HEK293 (cell line): ENCODE results near the gene TSHZ3.

ENCODE experiments used
- KLF7 ChIP-seq: fragments of 450-650 bp; formaldehyde crosslinking; IDR thresholded peaks from 2 replicates; pipeline ENCODE4 v1.5.1; 2016; ENCODE audit warnings: missing biosample characterization, missing genetic modification characterization, borderline replicate concordance
- KLF8 ChIP-seq: fragments of 450-650 bp; formaldehyde crosslinking; IDR thresholded peaks from 2 replicates; pipeline ENCODE4 v1.5.1; 2016; ENCODE audit warnings: missing biosample characterization, missing genetic modification characterization
- ZNF23 ChIP-seq: fragments of 450-650 bp; formaldehyde crosslinking; IDR thresholded peaks from 2 replicates; pipeline ENCODE4 v1.5.1; 2016; ENCODE audit warnings: missing biosample characterization, missing genetic modification characterization, borderline replicate concordance
- ZNF354C ChIP-seq: fragments of 450-650 bp; formaldehyde crosslinking; IDR thresholded peaks from 2 replicates; pipeline ENCODE4 v1.5.1; 2016; ENCODE audit warnings: missing biosample characterization, missing genetic modification characterization, low read depth, borderline replicate concordance
- TF ChIP-seq, protein P1 (sequence below): fragments of 450-650 bp; formaldehyde crosslinking; IDR thresholded peaks from 2 replicates; pipeline ENCODE4 v1.5.1; 2016; ENCODE audit warnings: missing biosample characterization, missing genetic modification characterization
- TF ChIP-seq, protein P2 (sequence below): fragments of 450-650 bp; formaldehyde crosslinking; IDR thresholded peaks from 2 replicates; pipeline ENCODE4 v1.5.1; 2016; ENCODE audit warnings: missing biosample characterization, missing genetic modification characterization
- TF ChIP-seq, protein P3 (sequence below): fragments of 450-650 bp; formaldehyde crosslinking; IDR thresholded peaks from 2 replicates; pipeline ENCODE4 v1.5.1; 2016; ENCODE audit warnings: missing biosample characterization, missing genetic modification characterization, low read depth
- TF ChIP-seq, protein P4 (sequence below): fragments of 450-650 bp; formaldehyde crosslinking; IDR thresholded peaks from 2 replicates; pipeline ENCODE4; 2016; ENCODE audit warnings: missing biosample characterization, missing genetic modification characterization

GRCh38 chr19:31334101-31334848 lies 15.0 kb downstream of the TSHZ3 start:
- TF ChIP-seq, protein P1, sequence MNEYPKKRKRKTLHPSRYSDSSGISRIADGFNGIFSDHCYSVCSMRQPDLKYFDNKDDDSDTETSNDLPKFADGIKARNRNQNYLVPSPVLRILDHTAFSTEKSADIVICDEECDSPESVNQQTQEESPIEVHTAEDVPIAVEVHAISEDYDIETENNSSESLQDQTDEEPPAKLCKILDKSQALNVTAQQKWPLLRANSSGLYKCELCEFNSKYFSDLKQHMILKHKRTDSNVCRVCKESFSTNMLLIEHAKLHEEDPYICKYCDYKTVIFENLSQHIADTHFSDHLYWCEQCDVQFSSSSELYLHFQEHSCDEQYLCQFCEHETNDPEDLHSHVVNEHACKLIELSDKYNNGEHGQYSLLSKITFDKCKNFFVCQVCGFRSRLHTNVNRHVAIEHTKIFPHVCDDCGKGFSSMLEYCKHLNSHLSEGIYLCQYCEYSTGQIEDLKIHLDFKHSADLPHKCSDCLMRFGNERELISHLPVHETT, result no peak
- TF ChIP-seq, protein P2, sequence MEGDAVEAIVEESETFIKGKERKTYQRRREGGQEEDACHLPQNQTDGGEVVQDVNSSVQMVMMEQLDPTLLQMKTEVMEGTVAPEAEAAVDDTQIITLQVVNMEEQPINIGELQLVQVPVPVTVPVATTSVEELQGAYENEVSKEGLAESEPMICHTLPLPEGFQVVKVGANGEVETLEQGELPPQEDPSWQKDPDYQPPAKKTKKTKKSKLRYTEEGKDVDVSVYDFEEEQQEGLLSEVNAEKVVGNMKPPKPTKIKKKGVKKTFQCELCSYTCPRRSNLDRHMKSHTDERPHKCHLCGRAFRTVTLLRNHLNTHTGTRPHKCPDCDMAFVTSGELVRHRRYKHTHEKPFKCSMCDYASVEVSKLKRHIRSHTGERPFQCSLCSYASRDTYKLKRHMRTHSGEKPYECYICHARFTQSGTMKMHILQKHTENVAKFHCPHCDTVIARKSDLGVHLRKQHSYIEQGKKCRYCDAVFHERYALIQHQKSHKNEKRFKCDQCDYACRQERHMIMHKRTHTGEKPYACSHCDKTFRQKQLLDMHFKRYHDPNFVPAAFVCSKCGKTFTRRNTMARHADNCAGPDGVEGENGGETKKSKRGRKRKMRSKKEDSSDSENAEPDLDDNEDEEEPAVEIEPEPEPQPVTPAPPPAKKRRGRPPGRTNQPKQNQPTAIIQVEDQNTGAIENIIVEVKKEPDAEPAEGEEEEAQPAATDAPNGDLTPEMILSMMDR (tag by site-specific recombination), result no peak
- no peak for TF ChIP-seq ZNF354C (tag by site-specific recombination)
- TF ChIP-seq, protein P3, sequence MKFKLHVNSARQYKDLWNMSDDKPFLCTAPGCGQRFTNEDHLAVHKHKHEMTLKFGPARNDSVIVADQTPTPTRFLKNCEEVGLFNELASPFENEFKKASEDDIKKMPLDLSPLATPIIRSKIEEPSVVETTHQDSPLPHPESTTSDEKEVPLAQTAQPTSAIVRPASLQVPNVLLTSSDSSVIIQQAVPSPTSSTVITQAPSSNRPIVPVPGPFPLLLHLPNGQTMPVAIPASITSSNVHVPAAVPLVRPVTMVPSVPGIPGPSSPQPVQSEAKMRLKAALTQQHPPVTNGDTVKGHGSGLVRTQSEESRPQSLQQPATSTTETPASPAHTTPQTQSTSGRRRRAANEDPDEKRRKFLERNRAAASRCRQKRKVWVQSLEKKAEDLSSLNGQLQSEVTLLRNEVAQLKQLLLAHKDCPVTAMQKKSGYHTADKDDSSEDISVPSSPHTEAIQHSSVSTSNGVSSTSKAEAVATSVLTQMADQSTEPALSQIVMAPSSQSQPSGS (tag by site-specific recombination), result no peak
- TF ChIP-seq ZNF23 (tag by site-specific recombination), result no peak
- no peak for TF ChIP-seq KLF8 (tag by site-specific recombination)
- TF ChIP-seq, protein P4, sequence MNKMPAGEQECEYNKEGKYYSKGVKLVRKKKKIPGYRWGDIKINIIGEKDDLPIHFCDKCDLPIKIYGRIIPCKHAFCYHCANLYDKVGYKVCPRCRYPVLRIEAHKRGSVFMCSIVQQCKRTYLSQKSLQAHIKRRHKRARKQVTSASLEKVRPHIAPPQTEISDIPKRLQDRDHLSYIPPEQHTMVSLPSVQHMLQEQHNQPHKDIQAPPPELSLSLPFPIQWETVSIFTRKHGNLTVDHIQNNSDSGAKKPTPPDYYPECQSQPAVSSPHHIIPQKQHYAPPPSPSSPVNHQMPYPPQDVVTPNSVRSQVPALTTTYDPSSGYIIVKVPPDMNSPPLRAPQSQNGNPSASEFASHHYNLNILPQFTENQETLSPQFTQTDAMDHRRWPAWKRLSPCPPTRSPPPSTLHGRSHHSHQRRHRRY (tag by site-specific recombination), result no peak
- TF ChIP-seq KLF7, result no peak
